HepG2 (cell line): ENCODE data around the gene OPA3. TPM values are rescaled to one million over a fixed set of nuclear protein-coding genes. Genes with fewer than 3 reads are reported as not detected.

Experiments used
- ELF1 ChIP-seq: sonication (generic); formaldehyde crosslinking; IDR thresholded peaks from 2 replicates; pipeline ENCODE4 v1.4.0; 2020; ENCODE audit warnings: missing genetic modification reagents
- ERF ChIP-seq: IDR thresholded peaks from 2 replicates; pipeline ENCODE4 v1.6.1; 2018; ENCODE audit warnings: missing biosample characterization, missing genetic modification reagents
- FOSL1 ChIP-seq: sonication (generic); formaldehyde crosslinking; IDR thresholded peaks from 2 replicates; pipeline ENCODE4 v1.9.0; 2021; ENCODE audit warnings: missing genetic modification reagents, borderline replicate concordance
- HES4 ChIP-seq: sonication (generic); formaldehyde crosslinking; IDR thresholded peaks from 2 replicates; pipeline ENCODE4 v1.9.0; 2021; ENCODE audit warnings: mild to moderate bottlenecking, missing genetic modification reagents, borderline replicate concordance
- HOXD1 ChIP-seq: sonication (generic); formaldehyde crosslinking; IDR thresholded peaks from 2 replicates; pipeline ENCODE4 v1.5.0; 2020; ENCODE audit warnings: missing genetic modification reagents
- KAT7 ChIP-seq: IDR thresholded peaks from 2 replicates; pipeline ENCODE4 v1.6.1; 2018; ENCODE audit warnings: borderline replicate concordance, missing compliant biosample characterization
- RFXANK ChIP-seq: IDR thresholded peaks from 2 replicates; pipeline ENCODE4 v1.6.1; 2016
- SNRNP70 ChIP-seq: fragments of 200-400 bp; formaldehyde crosslinking; IDR thresholded peaks from 2 replicates; pipeline ENCODE4 v1.6.1; 2017; ENCODE audit warnings: mild to moderate bottlenecking, low read depth, low read length, moderate library complexity
- TARDBP ChIP-seq: sonication (generic); formaldehyde crosslinking; IDR thresholded peaks from 2 replicates; pipeline ENCODE4 v1.8.0; 2022; ENCODE audit warnings: mild to moderate bottlenecking, missing genetic modification reagents
- ZFP90 ChIP-seq: sonication (generic); formaldehyde crosslinking; IDR thresholded peaks from 2 replicates; pipeline ENCODE4 v1.8.0; 2022; ENCODE audit warnings: missing genetic modification reagents, mild to moderate bottlenecking, inconsistent platforms, borderline replicate concordance
- ZNF225 ChIP-seq: sonication (generic); formaldehyde crosslinking; IDR thresholded peaks from 2 replicates; pipeline ENCODE4 v1.4.0; 2020; ENCODE audit warnings: mild to moderate bottlenecking, missing genetic modification reagents
- ZNF337 ChIP-seq: sonication (generic); formaldehyde crosslinking; IDR thresholded peaks from 2 replicates; pipeline ENCODE4 v1.5.1; 2020; ENCODE audit warnings: missing genetic modification reagents, low read depth, mild to moderate bottlenecking, borderline replicate concordance
- ZNF350 ChIP-seq: sonication (generic); formaldehyde crosslinking; IDR thresholded peaks from 2 replicates; pipeline ENCODE4 v1.4.0; 2020; ENCODE audit warnings: mild to moderate bottlenecking, low read depth, missing genetic modification reagents, borderline replicate concordance
- ZNF367 ChIP-seq: sonication (generic); formaldehyde crosslinking; IDR thresholded peaks from 2 replicates; pipeline ENCODE4 v1.4.0; 2020; ENCODE audit warnings: missing genetic modification reagents, borderline replicate concordance
- ZNF496 ChIP-seq: sonication (generic); formaldehyde crosslinking; IDR thresholded peaks from 2 replicates; pipeline ENCODE4 v1.8.1; 2023; ENCODE audit warnings: mild to moderate bottlenecking, moderate library complexity, missing genetic modification reagents; ENCODE audit not compliant: insufficient replicate concordance
- ZNF768 ChIP-seq: sonication (generic); formaldehyde crosslinking; IDR thresholded peaks from 2 replicates; pipeline ENCODE4 v1.4.0; 2020; ENCODE audit warnings: missing genetic modification reagents
- ZNF775 ChIP-seq: sonication (generic); formaldehyde crosslinking; IDR thresholded peaks from 2 replicates; pipeline ENCODE4 v1.4.0; 2020; ENCODE audit warnings: missing genetic modification reagents, mild to moderate bottlenecking, moderate library complexity, borderline replicate concordance
- ZNF891 ChIP-seq: sonication (generic); formaldehyde crosslinking; IDR thresholded peaks from 2 replicates; pipeline ENCODE4 v1.5.0; 2020; ENCODE audit warnings: mild to moderate bottlenecking, missing genetic modification reagents
- polyA plus RNA-seq, 8 experiments: library from polyadenylated mRNA; depleted of rRNA in 3 of 8; stranded (reverse) in 7 of 8; unstranded in 1 of 8; fragments of >200 nt; fragmentation: Illumina TruSeq in 4 of 8; extraction: Trizol in 4 of 8; gene quantifications; 2 replicates each; pipeline versions ENCODE4 v1.2.1 to v1.2.3, GENCODE V29; 2011 to 2016; ENCODE audit warnings: low read depth in 4 of 8, missing spikeins in 1 of 8, mixed read lengths in 1 of 8; ENCODE audit not compliant: insufficient read depth in 1 of 8
- total RNA-seq, 5 experiments: library from RNA; depleted of rRNA; stranded (reverse); fragments of >200 nt; fragmentation: Illumina TruSeq; extraction: Trizol; gene quantifications; 2 replicates each; pipeline ENCODE4 v1.2.3, GENCODE V29; 2016; ENCODE audit warnings: low read depth in 1 of 5
- TF ChIP-seq, protein P1 (sequence below): fragments of 450-650 bp; IDR thresholded peaks from 2 replicates; pipeline ENCODE4 v1.6.1; 2017
- TF ChIP-seq, protein P2 (sequence below): sonication (generic); formaldehyde crosslinking; IDR thresholded peaks from 2 replicates; pipeline ENCODE4 v1.5.1; 2020; ENCODE audit warnings: missing genetic modification reagents, mild to moderate bottlenecking, borderline replicate concordance
- TF ChIP-seq, protein P3 (sequence below): sonication (generic); formaldehyde crosslinking; IDR thresholded peaks from 2 replicates; pipeline ENCODE4 v1.4.0; 2020; ENCODE audit warnings: missing genetic modification reagents, borderline replicate concordance

OPA3 gene
- total and polyA plus RNA-seq, 2 of the 13 experiments (the other 11 are each of a cell fraction or from before 2014, with no cell fraction given), result 8.3 to 17.7 TPM

DNA sequence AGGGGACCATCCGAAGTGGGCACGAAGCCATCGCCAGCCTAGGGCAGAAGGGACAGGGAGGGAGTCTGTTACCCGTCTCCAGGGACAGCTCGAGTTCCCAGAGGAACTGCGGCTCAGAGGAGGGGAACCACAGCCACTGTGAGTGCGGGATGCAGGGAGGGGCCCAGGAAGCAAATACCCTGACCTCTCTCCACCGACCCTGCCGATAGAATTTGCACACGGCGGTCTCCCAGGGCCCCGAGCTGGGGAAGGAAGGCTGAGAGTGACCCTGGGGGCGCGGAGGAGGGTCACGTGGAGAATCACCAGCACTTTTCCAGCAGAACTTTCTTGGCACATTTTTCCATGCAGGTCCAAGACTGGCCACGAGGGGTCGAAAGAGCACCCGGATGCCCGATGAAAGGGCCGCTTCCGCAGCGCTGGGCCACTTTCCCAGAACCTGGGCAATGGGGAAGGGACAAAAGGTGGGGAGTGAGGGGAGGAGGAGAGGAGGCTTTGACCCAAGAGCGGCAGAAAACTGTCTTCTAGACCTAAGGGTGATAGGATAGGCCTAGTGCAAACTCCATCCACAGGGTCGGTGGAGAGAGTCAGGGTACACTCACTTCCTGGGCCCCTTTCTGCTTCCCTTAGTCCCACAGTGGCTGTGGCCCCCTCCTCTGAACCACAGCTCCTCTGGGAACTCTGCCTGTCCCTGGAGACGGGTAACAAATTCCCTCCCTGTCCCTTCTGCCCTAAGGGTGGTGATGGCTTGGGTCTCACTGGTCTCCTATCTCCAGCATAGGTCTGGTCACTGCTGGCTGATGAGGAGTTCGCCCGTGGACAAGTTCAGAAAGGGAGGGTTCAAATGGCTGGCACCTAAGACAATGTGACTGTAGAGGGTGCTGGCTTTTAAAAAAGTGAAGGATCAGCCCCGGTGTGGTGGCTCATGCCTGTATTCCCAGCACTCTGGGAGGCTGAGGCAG is 22.7 kb upstream of the OPA3 start (continued):
- TF ChIP-seq ZNF775 (CRISPR knock-in tag) (no peak), ZNF350 (no peak; the same call in 1 of the 2 replicates), ZNF367 (no peak), SNRNP70 (no peak), RFXANK (CRISPR knock-in tag) (no peak), ZNF768 (CRISPR knock-in tag) (0 out of 2 replicates have a peak, but pooled peaks have one; percentile 36), ZNF891 (CRISPR knock-in tag) (no peak), ERF (0 out of 2 replicates have a peak, but pooled peaks have one; percentile 17), ZNF496 (no peak), ZNF225 (CRISPR knock-in tag) (no peak), FOSL1 (CRISPR knock-in tag) (no peak), HOXD1 (CRISPR knock-in tag) (no peak), ZNF337 (CRISPR knock-in tag) (no peak), ZFP90 (CRISPR knock-in tag) (no peak), HES4 (CRISPR knock-in tag) (no peak; the same call in 1 of the 2 replicates), KAT7 (peak; percentile 24; the same call in 1 of the 2 replicates), ELF1 (CRISPR knock-in tag) (peak; percentile 79), TARDBP (CRISPR knock-in tag) (no peak)
- TF ChIP-seq, protein P1, sequence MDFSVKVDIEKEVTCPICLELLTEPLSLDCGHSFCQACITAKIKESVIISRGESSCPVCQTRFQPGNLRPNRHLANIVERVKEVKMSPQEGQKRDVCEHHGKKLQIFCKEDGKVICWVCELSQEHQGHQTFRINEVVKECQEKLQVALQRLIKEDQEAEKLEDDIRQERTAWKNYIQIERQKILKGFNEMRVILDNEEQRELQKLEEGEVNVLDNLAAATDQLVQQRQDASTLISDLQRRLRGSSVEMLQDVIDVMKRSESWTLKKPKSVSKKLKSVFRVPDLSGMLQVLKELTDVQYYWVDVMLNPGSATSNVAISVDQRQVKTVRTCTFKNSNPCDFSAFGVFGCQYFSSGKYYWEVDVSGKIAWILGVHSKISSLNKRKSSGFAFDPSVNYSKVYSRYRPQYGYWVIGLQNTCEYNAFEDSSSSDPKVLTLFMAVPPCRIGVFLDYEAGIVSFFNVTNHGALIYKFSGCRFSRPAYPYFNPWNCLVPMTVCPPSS, result no peak
- TF ChIP-seq, protein P2, sequence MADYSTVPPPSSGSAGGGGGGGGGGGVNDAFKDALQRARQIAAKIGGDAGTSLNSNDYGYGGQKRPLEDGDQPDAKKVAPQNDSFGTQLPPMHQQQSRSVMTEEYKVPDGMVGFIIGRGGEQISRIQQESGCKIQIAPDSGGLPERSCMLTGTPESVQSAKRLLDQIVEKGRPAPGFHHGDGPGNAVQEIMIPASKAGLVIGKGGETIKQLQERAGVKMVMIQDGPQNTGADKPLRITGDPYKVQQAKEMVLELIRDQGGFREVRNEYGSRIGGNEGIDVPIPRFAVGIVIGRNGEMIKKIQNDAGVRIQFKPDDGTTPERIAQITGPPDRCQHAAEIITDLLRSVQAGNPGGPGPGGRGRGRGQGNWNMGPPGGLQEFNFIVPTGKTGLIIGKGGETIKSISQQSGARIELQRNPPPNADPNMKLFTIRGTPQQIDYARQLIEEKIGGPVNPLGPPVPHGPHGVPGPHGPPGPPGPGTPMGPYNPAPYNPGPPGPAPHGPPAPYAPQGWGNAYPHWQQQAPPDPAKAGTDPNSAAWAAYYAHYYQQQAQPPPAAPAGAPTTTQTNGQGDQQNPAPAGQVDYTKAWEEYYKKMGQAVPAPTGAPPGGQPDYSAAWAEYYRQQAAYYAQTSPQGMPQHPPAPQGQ (CRISPR knock-in tag), result no peak
- TF ChIP-seq, protein P3, sequence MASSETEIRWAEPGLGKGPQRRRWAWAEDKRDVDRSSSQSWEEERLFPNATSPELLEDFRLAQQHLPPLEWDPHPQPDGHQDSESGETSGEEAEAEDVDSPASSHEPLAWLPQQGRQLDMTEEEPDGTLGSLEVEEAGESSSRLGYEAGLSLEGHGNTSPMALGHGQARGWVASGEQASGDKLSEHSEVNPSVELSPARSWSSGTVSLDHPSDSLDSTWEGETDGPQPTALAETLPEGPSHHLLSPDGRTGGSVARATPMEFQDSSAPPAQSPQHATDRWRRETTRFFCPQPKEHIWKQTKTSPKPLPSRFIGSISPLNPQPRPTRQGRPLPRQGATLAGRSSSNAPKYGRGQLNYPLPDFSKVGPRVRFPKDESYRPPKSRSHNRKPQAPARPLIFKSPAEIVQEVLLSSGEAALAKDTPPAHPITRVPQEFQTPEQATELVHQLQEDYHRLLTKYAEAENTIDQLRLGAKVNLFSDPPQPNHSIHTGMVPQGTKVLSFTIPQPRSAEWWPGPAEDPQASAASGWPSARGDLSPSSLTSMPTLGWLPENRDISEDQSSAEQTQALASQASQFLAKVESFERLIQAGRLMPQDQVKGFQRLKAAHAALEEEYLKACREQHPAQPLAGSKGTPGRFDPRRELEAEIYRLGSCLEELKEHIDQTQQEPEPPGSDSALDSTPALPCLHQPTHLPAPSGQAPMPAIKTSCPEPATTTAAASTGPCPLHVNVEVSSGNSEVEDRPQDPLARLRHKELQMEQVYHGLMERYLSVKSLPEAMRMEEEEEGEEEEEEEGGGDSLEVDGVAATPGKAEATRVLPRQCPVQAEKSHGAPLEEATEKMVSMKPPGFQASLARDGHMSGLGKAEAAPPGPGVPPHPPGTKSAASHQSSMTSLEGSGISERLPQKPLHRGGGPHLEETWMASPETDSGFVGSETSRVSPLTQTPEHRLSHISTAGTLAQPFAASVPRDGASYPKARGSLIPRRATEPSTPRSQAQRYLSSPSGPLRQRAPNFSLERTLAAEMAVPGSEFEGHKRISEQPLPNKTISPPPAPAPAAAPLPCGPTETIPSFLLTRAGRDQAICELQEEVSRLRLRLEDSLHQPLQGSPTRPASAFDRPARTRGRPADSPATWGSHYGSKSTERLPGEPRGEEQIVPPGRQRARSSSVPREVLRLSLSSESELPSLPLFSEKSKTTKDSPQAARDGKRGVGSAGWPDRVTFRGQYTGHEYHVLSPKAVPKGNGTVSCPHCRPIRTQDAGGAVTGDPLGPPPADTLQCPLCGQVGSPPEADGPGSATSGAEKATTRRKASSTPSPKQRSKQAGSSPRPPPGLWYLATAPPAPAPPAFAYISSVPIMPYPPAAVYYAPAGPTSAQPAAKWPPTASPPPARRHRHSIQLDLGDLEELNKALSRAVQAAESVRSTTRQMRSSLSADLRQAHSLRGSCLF (CRISPR knock-in tag), result no peak
